SK-N-SH treated with all-trans-retinoic acid at 6 μM for 48 hours (cell line): ENCODE results near the gene MTCL1.

Experiments used
- ARNTL ChIP-seq: fragments of 450-650 bp; formaldehyde crosslinking; IDR thresholded peaks from 2 replicates; pipeline ENCODE4 v1.5.0; 2020; ENCODE audit warnings: low read depth, mild to moderate bottlenecking, moderate library complexity, borderline replicate concordance
- BACH2 ChIP-seq: fragments of 250-450 bp; sonication (Bioruptor Pico); IDR thresholded peaks from 2 replicates; pipeline ENCODE4 v1.9.0; 2021; ENCODE audit warnings: mild to moderate bottlenecking, borderline replicate concordance
- CREB5 ChIP-seq: fragments of 250-450 bp; sonication (Bioruptor Pico); IDR thresholded peaks from 2 replicates; pipeline ENCODE4 v1.5.1; 2020; ENCODE audit warnings: low read depth, mild to moderate bottlenecking, moderate library complexity
- CSRNP3 ChIP-seq: fragments of 250-450 bp; sonication (Bioruptor Pico); IDR thresholded peaks from 2 replicates; pipeline ENCODE4 v1.5.1; 2021; ENCODE audit warnings: mild to moderate bottlenecking, moderate library complexity
- ESRRG ChIP-seq: fragments of 250-450 bp; sonication (Bioruptor Pico); IDR thresholded peaks from 2 replicates; pipeline ENCODE4 v1.6.1; 2021; ENCODE audit warnings: mild to moderate bottlenecking
- ISL1 ChIP-seq: fragments of 250-450 bp; sonication (Bioruptor Pico); IDR thresholded peaks from 2 replicates; pipeline ENCODE4 v2.1.2; 2022; ENCODE audit warnings: mild to moderate bottlenecking, moderate library complexity
- PATZ1 ChIP-seq: fragments of 250-450 bp; sonication (Bioruptor Pico); IDR thresholded peaks from 2 replicates; pipeline ENCODE4 v1.8.0; 2020; ENCODE audit warnings: mild to moderate bottlenecking, moderate library complexity, borderline replicate concordance
- POU6F1 ChIP-seq: fragments of 250-450 bp; sonication (Bioruptor Pico); IDR thresholded peaks from 2 replicates; pipeline ENCODE4 v1.8.0; 2021; ENCODE audit warnings: low read depth, mild to moderate bottlenecking, moderate library complexity, borderline replicate concordance
- PPARA ChIP-seq: fragments of 250-450 bp; sonication (Bioruptor Pico); IDR thresholded peaks from 2 replicates; pipeline ENCODE4 v1.5.0; 2020; ENCODE audit warnings: mild to moderate bottlenecking, borderline replicate concordance
- RARB ChIP-seq: fragments of 250-450 bp; sonication (Bioruptor Pico); IDR thresholded peaks from 2 replicates; pipeline ENCODE4 v1.8.0; 2021; ENCODE audit warnings: mild to moderate bottlenecking, moderate library complexity
- TOX ChIP-seq: fragments of 250-450 bp; sonication (Bioruptor Pico); IDR thresholded peaks from 2 replicates; pipeline ENCODE4 v1.8.0; 2021; ENCODE audit warnings: mild to moderate bottlenecking, moderate library complexity, borderline replicate concordance
- ZC3H10 ChIP-seq: fragments of 250-450 bp; sonication (Bioruptor Pico); IDR thresholded peaks from 2 replicates; pipeline ENCODE4 v1.5.1; 2021; ENCODE audit warnings: mild to moderate bottlenecking, moderate library complexity
- ZFP30 ChIP-seq: fragments of 450-650 bp; formaldehyde crosslinking; IDR thresholded peaks from 2 replicates; pipeline ENCODE4 v1.5.0; 2022; ENCODE audit warnings: mild to moderate bottlenecking, moderate library complexity
- ZNF565 ChIP-seq: fragments of 450-650 bp; formaldehyde crosslinking; conservative IDR thresholded peaks from 2 replicates; pipeline ENCODE4 v1.5.0; 2020; ENCODE audit warnings: low read depth, mild to moderate bottlenecking, moderate library complexity

- TF ChIP-seq ZC3H10 (no peak), ESRRG (CRISPR knock-in tag) (no peak), RARB (CRISPR knock-in tag) (no peak), TOX (no peak), BACH2 (CRISPR knock-in tag) (no peak), ISL1 (CRISPR knock-in tag) (no peak), PPARA (CRISPR knock-in tag) (no peak), ZFP30 (no peak), PATZ1 (CRISPR knock-in tag) (no peak), ARNTL (CRISPR knock-in tag) (no peak), CSRNP3 (CRISPR knock-in tag) (no peak), POU6F1 (CRISPR knock-in tag) (no peak), CREB5 (no peak), ZNF565 (CRISPR knock-in tag) (no peak)
These were observed 15.8 kb downstream of the MTCL1 start for GRCh38 chr18:8721094-8721669.
